Activated effector memory CD4-positive, alpha-beta T cell treated with anti-CD3 and anti-CD28 coated beads, Interleukin-2, amount 50 U/mL, for 16 hours (primary cell): ENCODE measurements around the gene CD9.

Source experiments
- DNase-seq: peaks from one replicate; pipeline ENCODE4 v3.0.0-alpha.2; 2020

Gene CD9

GRCh38 chr12:6222078-6222654, 22.0 kb downstream of the CD9 start:
- DNase-seq = no peak

GRCh38 chr12:6223545-6223944, 23.3 kb downstream of the CD9 start:
- DNase-seq = no peak

GRCh38 chr12:6224550-6224949, 24.4 kb downstream of the CD9 start:
- DNase-seq = no peak

- DNase-seq = no peak
Observed at GRCh38 chr12:6225630-6226001, 25.4 kb downstream of the CD9 start.

GRCh38 chr12:6226002-6226678, 25.9 kb downstream of the CD9 start:
- DNase-seq = no peak

- no peak for DNase-seq
Observed at GRCh38 chr12:6226679-6227051, 26.5 kb downstream of the CD9 start.

- DNase-seq = no peak
Observed at GRCh38 chr12:6228535-6229223, 28.5 kb downstream of the CD9 start.

GRCh38 chr12:6229224-6230218, 29.3 kb downstream of the CD9 start:
- no peak for DNase-seq

GRCh38 chr12:6230321-6231110, 30.3 kb downstream of the CD9 start:
- peak; percentile 86 for DNase-seq

- DNase-seq = no peak
Observed at GRCh38 chr12:6231359-6232268, 31.4 kb downstream of the CD9 start.

- no peak for DNase-seq
Observed at GRCh38 chr12:6233121-6233971, 33.1 kb downstream of the CD9 start.

GRCh38 chr12:6234214-6234613, 34.0 kb downstream of the CD9 start:
- DNase-seq = no peak

- DNase-seq = no peak
Observed at GRCh38 chr12:6234906-6235305, 34.7 kb downstream of the CD9 start.

- DNase-seq = no peak
Observed at GRCh38 chr12:6235499-6235898, 35.3 kb downstream of the CD9 start.

- no peak for DNase-seq
Observed at GRCh38 chr12:6235906-6236640, 35.9 kb downstream of the CD9 start.

GRCh38 chr12:6236641-6236940, 36.4 kb downstream of the CD9 start:
- no peak for DNase-seq

- DNase-seq = no peak
Observed at GRCh38 chr12:6237830-6238229, 37.6 kb downstream of the CD9 start.

- no peak for DNase-seq
Observed at GRCh38 chr12:6238875-6239274, 38.7 kb downstream of the CD9 start.

- no peak for DNase-seq
Observed at GRCh38 chr12:6241495-6241894, 41.3 kb downstream of the CD9 start.

GRCh38 chr12:6249580-6249979, 49.4 kb downstream of the CD9 start:
- DNase-seq = no peak
